GM19467 (cell line): ENCODE data around the gene THRSP.
"Not testable (repeated sequence)": the region's sequence is repeated elsewhere in the genome, so short reads cannot be mapped to it uniquely, and the experiment has no call there.

Experiments used
- ATAC-seq: cut with Tn5 transposase; IDR thresholded peaks from one replicate; pipeline ENCODE4 v1.9.1; 2021; ENCODE audit warnings: mild to moderate bottlenecking, moderate library complexity; ENCODE audit not compliant: unreplicated experiment

Gene THRSP

GRCh38 chr11:78063440-78064181 lies at the start of gene THRSP:
THRSP (plus strand) TSS chr11:78063861; CDS start chr11:78063882, 21 bp downstream.
- no peak for ATAC-seq

DNA sequence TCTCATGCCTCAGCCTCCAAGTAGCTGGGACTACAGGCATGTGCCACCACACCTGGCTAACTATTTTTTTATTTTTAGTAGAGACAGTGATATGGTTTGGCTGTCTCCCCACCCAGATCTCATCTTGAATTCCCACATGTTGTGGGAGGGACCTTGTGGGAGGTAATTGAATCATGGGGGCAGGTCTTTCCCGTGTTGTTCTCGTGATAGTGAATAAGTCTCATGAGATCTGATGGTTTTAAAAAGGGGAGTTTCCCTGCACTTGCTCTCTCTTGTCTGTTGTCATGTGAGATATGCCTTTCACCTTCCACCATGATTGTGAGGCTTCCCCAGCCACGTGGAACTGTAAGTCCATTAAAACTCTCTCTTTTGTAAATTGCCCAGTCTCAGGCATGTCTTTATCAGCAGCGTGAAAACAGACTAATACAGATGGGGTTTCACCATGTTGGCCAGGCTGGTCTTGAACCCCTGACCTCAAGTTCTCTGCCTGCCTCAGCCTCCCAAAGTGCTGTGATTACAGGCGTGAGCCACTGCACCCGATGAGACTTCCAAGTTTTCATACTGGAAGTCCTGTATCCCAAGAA lies 48.6 kb upstream of the THRSP start:
- ATAC-seq: not testable (repeated sequence)

DNA sequence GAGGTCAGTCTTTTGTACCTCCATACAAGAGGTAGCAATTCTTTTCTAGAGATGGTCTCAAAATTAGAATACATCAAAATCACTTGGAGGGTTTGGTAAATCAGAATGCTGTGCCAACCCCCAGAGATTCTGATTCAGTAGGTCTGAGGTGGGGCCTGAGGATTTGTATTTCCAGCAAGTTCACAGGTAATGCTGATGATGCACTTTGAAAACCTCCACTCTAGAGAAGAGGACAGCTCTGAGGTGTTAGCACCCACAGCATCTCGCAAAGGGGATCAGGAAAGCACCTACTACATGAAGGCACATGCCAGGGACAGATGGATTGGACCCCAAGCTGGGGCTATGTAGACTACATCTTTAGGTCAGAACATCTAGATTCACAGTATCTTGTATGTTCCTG lies 47.8 kb upstream of the THRSP start:
- ATAC-seq: no peak

GRCh38 chr11:78019808-78020207 lies 43.9 kb upstream of the THRSP start:
- no peak for ATAC-seq

DNA sequence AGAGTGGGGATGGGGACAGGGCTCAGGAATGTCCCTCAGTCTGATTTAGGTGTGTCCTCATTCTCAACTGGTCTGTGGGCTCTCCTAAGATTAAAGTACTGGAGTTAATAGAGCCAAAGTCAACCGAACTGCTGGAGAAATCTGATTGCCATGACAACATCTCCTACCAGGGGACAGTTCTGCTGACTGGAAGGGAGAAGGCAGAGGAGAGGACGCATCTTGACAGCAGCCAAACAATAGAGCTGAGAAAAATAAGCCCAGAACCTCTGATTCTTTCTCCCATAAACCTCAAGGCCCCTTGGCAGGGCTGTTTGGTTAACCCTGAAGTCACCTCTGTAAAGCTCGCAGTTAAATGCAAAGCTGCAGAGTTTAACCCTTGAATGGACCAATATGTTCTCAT lies 43.4 kb upstream of the THRSP start:
- no peak for ATAC-seq

DNA sequence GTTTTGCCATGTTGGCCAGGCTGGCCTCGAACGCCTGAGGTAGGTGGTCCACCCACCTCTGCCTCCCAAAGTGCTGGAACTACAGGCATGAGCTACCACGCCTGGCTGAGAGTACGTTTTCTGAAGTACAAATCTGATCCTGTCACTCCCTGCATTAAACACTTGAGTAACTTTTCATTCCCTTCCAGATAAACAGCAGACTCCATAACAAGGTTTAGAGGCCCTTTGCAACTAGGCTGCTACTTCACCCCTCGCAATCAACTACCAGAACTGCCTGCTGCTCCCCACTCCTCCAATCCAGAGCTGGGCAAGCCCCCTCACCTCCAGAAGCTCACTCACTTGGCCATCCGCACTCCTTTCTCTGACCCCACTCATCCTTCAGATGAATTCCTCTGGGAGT lies 42.0 kb upstream of the THRSP start:
- ATAC-seq: no peak

- no peak for ATAC-seq
Observed at GRCh38 chr11:78022397-78023396, 41.0 kb upstream of the THRSP start, which contains the start of gene KCTD14. KCTD14 (minus strand) TSS chr11:78023276; CDS start chr11:78023249, 27 bp downstream.

- no peak for ATAC-seq
Observed at GRCh38 chr11:78023426-78023825, 40.2 kb upstream of the THRSP start.

DNA sequence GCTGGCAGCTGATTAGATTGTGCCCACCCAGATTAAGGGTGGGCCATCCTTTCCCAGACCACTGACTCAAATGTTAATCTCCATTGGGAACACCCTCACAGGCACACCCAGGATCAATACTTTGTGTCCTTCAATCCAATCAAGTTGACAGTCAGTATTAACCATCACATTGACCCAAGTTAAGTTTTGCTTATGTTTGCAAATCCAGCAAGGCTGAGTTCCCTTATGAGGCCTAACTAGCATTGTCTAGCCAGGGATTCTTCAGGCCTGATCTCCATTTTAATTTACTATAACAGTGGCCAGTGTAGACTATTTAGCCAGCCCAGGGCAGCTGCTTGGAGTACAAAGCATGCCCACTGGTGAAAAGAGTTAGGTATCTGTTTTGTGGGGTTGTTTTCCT lies 38.3 kb upstream of the THRSP start:
- ATAC-seq: no peak

DNA sequence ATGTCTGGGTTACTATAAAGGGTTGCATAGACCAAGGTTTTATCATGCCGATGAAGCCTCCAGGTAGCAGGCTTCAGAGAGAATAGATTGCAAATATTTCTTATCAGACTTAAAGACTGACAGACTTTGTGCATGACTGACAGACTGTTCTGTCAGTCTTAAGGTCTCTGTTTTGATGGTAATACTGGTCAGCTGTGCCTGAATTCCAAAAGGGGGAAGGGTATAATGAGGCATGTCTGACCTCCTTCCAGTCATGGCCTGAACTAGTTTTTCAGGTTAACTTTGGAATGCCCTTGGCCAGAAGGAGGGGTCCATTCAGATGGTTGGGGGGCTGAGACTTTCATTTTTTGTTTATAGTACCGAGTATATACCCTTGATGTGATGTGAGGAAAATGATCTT lies 35.9 kb upstream of the THRSP start:
- ATAC-seq: no peak

GRCh38 chr11:78028423-78028822 lies 35.2 kb upstream of the THRSP start:
- not testable (repeated sequence) for ATAC-seq

GRCh38 chr11:78030429-78031325 lies 33.0 kb upstream of the THRSP start:
- ATAC-seq: no peak

DNA sequence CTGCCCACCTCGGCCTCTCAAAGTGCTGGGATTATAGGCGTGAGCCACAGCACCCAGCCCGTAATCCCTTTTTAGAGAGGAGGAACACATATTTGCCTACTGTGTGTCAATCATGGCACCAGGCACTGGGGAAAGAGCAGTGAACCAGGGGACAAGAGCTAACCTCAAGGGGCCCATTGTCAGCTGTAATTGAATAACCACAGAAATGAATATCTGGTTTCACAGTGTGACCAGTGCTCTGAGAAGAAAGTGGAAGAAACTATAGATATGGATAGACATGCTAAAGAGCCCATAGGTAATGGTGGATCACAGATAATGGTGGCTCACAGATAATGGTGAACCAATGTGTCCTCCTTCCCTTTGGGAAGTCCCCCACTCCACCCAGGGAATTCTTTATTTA lies 32.0 kb upstream of the THRSP start:
- ATAC-seq: no peak

DNA sequence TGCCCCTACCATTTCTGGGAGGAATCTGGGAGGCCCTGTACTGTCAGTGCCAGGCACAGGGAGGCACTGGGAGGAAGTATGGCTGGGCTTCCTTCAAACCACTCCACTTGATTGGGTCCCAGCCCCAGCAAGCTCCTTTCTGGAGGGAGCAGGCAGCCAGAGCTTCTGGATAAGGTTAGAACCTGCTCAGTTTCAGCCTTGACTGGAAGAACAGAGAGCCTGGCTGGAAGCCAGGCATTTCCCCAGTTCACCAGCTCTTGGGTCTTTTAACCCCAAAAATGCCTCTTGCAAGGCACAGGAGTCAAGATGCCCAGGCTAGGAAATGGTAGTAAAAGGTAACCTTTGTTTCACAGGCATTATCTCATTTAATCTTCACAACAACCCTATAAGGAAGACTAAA lies 31.6 kb upstream of the THRSP start:
- no peak for ATAC-seq

- no peak for ATAC-seq
Observed at GRCh38 chr11:78033040-78033439, 30.6 kb upstream of the THRSP start.

GRCh38 chr11:78034623-78035022 lies 29.0 kb upstream of the THRSP start:
- ATAC-seq: no peak

DNA sequence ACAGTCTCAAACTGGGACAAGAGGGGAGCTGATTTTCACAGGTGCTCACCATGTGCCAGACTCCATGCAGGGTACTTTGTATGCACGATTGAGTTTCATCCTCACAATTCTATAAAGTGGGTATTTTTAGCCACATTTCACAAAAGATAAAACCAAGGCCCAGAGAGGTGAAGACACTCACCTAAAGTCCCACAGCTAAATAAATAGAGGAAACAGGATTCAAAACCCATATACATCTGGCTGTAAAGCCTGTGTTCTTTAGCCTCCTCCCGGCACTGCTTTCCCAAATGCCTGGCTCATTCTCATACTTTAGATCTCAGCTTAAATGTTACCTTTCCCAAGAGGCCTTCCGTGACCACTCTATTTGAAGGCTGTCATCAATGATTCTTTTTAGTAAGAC lies 27.3 kb upstream of the THRSP start:
- no peak for ATAC-seq

- ATAC-seq: no peak
Observed at GRCh38 chr11:78037056-78037455, 26.6 kb upstream of the THRSP start.

DNA sequence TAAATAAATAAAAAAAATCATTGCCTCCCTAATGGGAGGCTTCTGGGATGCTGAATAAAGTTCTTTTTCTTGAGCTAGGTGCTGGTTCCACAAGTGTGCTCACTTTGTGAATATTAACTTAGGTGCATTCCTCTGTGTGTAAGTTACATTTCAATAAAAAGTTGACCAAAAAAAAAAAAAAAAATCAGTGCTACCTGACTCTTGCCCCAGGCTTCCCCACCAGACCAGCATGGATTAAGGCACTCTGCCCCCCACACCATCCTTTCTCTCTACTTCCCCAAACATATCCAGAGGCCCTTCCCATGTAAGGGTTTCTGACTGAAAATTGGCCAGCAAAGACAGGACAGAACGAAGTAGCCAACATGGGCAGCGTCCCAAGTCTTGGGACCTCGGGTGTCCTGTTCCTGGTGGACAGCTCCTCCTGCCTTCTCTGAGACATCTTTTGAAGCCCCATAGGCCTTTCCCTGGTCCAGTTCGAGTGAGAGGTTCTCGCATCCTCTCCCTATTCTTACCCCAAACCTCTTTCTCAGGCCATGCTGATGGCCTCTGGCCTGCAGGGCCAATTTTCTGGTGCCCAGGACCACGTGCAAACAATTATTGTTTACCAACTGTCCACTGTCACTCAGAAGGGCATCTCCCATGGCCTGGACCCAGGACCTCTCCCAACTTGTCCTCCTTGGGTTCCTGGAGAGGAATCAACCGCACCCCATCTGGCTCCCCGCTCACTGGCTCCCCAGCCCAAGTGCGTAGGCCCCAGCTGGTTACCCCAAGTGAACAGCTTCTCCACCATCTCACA lies 25.6 kb upstream of the THRSP start:
- ATAC-seq: no peak
